GM19193 (cell line): ENCODE data around the gene EPHA5.

Experiments used
- POLR2A ChIP-seq: IDR thresholded peaks from 4 replicates; pipeline ENCODE4 v1.6.1; 2011; ENCODE audit not compliant: insufficient read depth, insufficient read length; ENCODE audit errors: extremely low read depth

Gene EPHA5

DNA sequence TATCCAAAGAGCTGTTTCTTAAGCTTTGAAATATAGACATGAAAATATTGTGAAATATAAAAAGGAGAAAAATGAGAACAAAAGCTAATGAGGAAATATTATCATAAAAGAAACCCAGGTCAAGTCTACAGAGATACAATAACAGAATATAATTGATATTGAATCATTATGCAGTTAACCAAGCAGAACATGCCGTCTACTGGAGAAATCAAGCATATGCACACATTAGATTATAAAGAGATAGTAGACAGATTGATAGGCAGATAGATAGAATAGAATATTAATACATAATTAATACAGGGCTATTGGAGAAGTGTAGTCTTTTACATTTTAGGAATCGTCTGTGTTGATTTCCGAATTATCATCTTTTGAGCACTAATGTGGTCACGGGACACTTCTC, 208.5 kb downstream of the EPHA5 start:
- no peak for TF ChIP-seq POLR2A

DNA sequence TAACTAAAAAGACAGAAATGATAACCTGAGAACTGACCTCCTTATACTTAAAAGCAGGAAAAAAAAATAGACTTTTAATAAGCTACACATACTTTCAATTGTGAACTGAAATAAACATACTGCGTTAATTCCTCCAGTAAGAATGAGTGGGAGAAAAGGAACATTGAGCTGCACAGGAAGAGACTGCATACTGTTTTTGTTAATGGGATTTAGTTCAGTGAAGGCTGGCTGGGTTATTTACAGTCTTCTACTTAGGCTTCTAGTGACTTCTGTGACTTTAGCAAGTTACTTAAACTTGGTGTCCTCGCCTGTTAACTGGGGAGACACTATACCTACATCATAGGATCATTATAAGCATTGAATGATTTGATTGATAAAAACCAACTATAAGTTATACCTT, 213.3 kb downstream of the EPHA5 start:
- TF ChIP-seq POLR2A, result no peak

DNA sequence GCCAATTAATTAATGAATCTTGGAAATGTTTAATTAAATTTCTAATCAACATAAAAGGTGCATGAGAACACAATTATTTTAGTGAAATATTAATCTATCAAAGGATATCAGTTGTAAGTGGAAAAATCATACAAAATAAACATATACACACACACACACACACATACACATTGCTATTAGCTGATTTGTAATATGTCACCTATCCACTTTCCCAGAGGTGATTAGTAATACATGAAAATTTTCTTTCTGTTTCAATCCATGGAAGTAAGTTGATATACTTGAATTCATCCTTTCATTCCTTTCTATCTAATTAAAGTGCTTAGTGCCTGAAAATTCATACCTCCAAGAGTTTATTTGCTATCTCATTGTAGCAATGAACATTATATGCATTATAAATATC, 213.7 kb downstream of the EPHA5 start:
- TF ChIP-seq POLR2A, result no peak

DNA sequence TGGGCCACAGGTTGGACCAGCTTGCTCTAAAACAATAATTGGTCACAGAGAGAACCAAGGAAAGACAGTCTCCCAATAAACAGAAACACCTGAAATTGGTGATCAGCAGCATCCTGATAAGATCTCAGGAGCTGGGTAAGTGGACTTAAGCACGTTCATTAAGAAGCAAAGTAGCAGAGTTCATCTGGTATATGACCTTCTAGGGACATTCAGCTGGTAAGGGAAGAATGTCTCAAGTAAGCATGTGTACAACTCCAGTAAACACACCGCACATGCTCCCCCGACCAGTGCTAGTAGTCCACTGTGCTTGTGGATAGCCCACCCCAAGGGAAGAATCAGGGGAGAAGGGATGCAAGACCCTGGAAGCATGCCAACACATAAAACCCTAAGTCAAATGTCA, 216.9 kb downstream of the EPHA5 start:
- TF ChIP-seq POLR2A, result no peak

DNA sequence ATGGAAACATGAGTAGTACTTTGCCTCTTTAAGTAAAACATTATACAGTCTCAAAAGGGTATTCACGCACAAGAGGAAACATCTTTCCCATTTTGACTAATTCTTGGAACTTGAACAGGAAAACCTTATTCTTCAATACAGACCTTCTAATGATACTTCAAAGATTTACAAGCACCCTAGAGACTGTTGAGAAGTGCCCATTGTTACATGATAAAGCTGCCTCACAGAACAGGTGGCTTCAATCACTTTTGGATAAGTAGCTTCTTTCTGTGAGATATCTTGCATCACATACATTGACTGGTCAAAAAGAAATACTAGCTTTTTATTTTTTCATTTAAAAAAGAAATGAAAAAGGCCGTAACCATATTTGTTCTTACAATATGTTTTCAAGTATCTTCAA, 219.4 kb downstream of the EPHA5 start:
- no peak for TF ChIP-seq POLR2A

DNA sequence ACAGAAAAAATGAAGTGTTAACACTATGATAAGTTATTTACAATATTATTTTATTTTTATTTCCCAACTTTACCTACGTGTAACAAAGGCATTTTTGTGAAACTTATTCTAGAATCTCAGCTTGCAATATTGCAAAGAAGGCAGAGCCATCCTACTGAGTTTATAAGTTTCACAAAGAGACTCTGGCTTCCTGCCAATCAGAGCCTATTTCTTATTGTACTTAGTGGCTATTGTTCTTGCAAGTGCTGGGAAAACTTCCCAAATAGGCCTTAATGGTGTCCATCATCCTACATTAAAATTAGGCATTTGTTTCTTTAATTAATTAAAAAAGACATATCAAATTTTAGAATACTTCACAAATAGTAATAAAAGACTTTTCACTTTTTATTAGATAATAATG, 233.2 kb downstream of the EPHA5 start:
- TF ChIP-seq POLR2A, result no peak

DNA sequence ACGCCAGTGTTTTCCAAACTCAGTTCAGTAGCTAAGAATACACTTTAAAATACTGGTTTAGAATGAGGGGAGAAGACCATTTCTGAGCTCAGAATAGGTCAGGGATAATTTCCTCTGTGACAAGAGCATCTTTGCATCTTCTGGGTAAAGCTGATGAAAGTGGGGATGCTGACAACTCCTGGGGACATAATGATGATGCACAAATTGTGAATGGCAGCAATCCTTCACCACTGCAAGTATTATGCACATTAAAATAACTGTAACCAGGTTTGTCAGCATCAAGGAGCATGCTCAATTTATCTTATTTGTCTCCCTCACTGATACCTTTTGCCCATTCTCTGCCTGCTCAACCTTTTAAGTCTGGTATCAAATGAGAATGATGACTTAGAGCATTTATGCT, 248.2 kb downstream of the EPHA5 start:
- no peak for TF ChIP-seq POLR2A

DNA sequence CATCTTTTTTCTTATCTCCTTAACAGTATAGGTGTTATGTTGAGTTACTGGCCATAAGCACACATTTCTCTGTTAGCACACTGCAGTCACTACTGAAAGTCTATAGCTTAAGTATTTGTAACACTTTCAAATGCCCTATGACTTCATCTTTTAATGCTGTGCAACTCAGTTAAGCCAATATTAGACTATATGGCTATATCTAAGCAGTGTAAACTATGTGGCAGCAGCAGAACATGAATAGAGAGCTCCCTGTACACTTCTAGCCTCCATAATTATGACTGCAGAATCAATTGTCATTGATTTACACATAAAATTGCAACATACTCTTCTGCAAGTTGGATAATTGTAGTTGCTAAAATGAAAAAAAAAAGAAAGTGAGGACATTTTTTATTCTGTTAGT, 250.3 kb downstream of the EPHA5 start:
- TF ChIP-seq POLR2A, result no peak

DNA sequence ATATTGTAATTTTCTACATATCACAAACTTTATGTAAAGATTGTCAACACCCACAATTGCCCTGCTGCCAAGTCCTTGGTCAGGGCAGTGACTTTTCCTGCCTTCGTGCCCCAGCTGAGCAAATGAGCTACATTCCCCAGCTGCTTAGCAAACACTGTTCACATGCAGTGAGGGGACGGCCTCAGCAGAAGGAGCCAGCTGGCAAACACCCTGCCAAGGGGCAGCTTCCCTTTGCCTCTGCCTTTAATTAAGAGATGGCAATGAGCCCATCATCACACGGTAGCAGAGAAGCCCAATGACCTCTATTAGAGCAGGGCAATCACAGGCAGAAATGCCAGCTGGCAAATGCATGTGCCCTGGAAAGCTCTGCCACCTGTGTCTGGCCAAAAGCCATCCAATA, 253.4 kb downstream of the EPHA5 start:
- no peak for TF ChIP-seq POLR2A

DNA sequence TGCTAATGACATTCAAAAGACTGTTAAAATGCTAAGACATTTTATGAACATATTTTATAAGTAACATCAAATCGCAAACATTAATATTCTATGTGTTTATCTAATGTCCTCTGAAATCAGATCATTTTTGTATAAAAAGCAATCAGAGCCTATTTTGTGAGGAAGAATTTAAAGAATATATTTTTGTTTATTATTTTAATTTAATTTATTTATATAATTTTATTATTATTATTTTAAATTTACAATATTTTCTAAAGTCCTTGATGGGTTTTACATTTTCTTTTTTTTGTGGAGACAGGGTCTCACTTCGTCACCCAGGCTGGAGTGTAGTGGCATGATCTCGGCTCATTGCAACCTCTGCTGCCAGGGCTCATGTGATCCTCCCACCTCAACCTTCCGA, 262.8 kb downstream of the EPHA5 start:
- no peak for TF ChIP-seq POLR2A

DNA sequence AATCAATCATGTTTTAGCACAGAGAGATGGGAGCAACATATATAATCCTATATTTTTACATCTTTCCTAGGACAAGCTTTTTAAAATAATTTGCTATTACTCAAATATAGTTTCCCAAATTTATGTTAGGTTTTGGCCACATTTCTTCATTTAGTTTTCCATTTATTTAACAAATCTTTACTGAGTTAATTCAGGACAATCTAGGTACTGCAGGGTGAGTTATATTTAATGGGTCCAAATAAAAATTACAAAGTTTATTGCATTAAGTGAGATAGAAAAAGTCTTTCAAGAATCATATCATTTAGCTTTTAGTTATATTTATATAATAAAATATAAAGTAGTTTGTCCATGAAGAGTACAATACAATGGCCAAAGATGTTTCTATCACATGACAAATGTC, 269.2 kb downstream of the EPHA5 start:
- TF ChIP-seq POLR2A, result no peak

DNA sequence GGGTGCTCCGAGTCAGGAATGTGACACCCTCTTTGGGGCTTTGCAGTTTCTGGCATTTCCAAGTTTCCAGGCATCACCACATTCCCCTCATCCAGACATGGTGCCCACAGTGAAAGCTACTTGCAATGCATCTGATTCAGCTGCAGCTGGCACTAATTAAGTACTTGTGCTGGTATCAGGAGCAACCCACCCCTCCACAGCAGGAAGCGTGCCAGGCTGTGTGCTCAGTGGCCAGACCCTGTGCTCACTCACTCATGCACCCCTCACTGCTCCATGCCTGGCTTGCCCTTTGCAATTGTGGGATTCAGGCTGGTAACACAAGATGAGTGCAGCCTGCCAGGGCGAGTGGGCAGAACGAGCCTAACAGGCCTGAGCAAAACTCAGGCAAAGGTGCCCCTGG, 271.2 kb downstream of the EPHA5 start:
- no peak for TF ChIP-seq POLR2A

DNA sequence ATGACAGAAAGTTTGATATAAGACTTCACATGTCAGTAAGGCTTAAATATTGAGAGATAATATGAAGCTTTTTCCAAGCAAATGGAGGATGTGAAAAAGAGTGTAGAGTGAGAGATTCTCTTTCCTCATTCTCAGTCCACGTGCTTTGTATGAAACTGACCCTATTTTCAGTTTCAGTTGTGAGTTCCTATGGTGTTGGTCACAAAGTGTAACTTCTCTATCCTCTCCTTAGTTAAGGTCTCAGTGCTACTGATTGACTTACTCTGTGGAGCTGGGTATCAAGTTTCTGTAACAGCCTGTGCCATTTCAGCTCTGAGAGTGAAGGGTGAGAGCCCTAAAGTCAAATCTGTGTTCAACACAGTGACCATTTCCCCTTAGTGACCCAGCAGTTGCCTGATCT, 277.2 kb downstream of the EPHA5 start:
- no peak for TF ChIP-seq POLR2A

DNA sequence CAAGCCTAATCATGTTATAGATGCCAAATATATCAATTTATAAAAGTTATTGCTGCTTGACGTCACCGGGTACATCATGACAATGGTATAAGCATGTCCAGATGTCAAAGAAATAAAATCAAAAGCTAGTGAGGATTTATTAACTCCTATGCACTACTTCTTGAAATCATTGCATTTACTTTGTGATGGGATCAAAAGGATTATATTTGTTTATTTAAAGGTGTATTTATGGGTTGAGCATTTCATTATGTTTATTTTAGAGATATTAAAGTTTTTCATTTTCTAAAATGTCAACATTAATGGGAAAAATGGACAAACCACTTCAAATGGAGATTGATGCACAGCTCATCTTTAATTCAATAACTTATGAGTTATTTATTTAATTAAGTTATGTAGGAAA, 277.8 kb downstream of the EPHA5 start:
- no peak for TF ChIP-seq POLR2A

DNA sequence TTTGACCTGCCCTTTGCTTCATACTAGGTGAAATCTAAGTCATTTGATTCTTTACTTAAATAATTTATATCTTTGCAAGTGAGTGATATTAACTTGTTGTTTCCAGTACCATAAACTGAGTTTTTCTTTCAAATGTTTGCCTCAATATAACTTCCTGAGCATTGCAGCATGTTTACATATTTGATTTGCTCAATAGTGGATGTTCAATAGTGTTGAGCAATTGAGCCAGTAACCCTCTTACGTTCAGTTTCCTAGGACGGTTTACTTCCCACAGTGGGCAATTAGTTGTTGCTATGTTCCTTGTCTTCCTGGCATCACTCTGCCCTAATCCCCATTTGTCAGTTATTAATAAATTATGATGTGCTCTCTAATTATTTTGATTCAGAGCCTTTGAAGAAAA, 278.5 kb downstream of the EPHA5 start:
- no peak for TF ChIP-seq POLR2A

DNA sequence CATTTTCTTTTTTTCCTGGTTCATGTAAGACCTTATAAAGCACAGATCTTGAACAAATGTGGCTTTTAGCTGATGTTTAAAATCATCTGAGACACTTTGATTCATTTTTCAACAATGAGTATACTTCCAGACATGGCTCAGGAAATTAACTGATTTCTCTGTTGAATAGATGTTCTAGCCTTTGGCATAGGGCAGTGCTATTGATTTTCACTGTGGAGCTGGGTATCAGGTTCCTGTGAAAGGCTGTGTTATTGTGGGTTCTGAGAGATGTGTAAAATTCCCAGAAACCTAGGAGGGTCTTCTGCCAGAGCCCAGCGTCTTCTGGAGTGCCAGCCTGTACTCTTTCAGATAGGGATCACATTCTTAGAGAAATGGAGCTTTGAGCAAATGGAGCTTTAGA, 278.9 kb downstream of the EPHA5 start:
- no peak for TF ChIP-seq POLR2A

DNA sequence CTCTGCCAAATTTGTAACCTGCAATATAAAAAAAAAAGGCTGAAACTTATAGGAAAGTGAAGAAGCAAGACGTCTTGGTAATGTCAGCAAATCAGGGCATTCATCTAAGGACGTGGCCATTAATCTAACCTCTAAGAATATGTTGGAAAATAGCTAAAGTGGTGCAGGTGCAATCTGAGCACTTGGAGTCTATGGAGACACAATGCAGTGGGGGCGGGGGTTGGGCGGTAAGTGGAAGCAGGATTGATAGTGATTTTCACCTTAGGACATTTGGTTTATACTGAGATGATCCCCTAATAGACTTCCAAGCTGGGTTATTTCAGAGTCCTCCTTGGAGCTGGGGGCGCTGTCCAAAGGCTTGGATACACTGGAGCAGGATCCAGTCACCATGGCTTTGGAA, 283.4 kb downstream of the EPHA5 start:
- TF ChIP-seq POLR2A, result no peak
